GM23338 (cell line): Measurements from ENCODE around the gene CAMK1. TPM values are rescaled to one million over a fixed set of nuclear protein-coding genes. Genes with fewer than 3 reads are reported as not detected.

Experiments
- ATAC-seq: fragments of 200-7000 bp; cut with Tn5 transposase; 3 replicates; pipeline ENCODE4 v1.9.1; 2020
- DNase-seq: peaks from one replicate; pipeline ENCODE4 v3.0.0-alpha.2; 2015; ENCODE audit warnings: low spot score
- H2AFZ ChIP-seq: fragments of 200-600 bp; sonication (generic); 2 replicates; pipeline ENCODE4 v1.8.0; 2016; ENCODE audit warnings: antibody characterized with exemption, mild to moderate bottlenecking, moderate library complexity
- H3F3A ChIP-seq: fragments of 200-600 bp; sonication (generic); replicated peaks from 2 replicates; pipeline ENCODE4 v1.8.0; 2017; ENCODE audit warnings: antibody characterized with exemption, mixed run types, low read depth
- H3K27ac ChIP-seq: fragments of 200-600 bp; sonication (generic); 2 replicates; pipeline ENCODE4 v1.6.1; 2016; ENCODE audit warnings: low read depth
- H3K27me3 ChIP-seq: fragments of 200-600 bp; sonication (generic); 2 replicates; pipeline ENCODE4 v1.8.0; 2016; ENCODE audit warnings: mild to moderate bottlenecking, mixed run types, moderate library complexity; ENCODE audit not compliant: insufficient read depth
- H3K36me3 ChIP-seq: fragments of 200-600 bp; sonication (generic); 2 replicates; pipeline ENCODE4 v1.8.0; 2016; ENCODE audit warnings: mild to moderate bottlenecking; ENCODE audit not compliant: insufficient read depth
- H3K4me1 ChIP-seq: fragments of 200-600 bp; sonication (generic); 2 replicates; pipeline ENCODE4 v1.8.0; 2016; ENCODE audit warnings: mild to moderate bottlenecking, moderate library complexity; ENCODE audit not compliant: insufficient read depth
- H3K4me2 ChIP-seq: fragments of 200-600 bp; sonication (generic); 2 replicates; pipeline ENCODE4 v1.7.1; 2017; ENCODE audit warnings: mixed run types
- H3K4me3 ChIP-seq: fragments of 200-600 bp; sonication (generic); 2 replicates; pipeline ENCODE4 v1.6.1; 2016; ENCODE audit warnings: mixed run types
- H3K79me2 ChIP-seq: fragments of 200-600 bp; sonication (generic); replicated peaks from 2 replicates; pipeline ENCODE4 v1.8.0; 2017; ENCODE audit warnings: mild to moderate bottlenecking; ENCODE audit not compliant: insufficient read depth
- H3K9me2 ChIP-seq: fragments of 200-600 bp; sonication (generic); 2 replicates; pipeline ENCODE4 v1.8.0; 2017; ENCODE audit not compliant: insufficient read depth
- H4K20me1 ChIP-seq: fragments of 200-600 bp; sonication (generic); replicated peaks from 2 replicates; pipeline ENCODE4 v1.8.0; 2017; ENCODE audit warnings: mild to moderate bottlenecking; ENCODE audit not compliant: insufficient read depth
- H3K27ac Mint-ChIP-seq: 2 replicates; pipeline ENCODE4 v1.8.0; 2020; ENCODE audit warnings: inconsistent platforms, mild to moderate bottlenecking, moderate library complexity, mixed read lengths
- H3K27me3 Mint-ChIP-seq: 3 replicates; pipeline ENCODE4 v1.8.0; 2022; ENCODE audit warnings: low read depth, mild to moderate bottlenecking, moderate library complexity, mixed read lengths, inconsistent platforms; ENCODE audit not compliant: insufficient read depth, poor library complexity
- H3K36me3 Mint-ChIP-seq: 3 replicates; pipeline ENCODE4 v1.8.0; 2021; ENCODE audit warnings: low read depth, mild to moderate bottlenecking, inconsistent platforms, moderate library complexity, mixed read lengths
- H3K4me1 Mint-ChIP-seq: 3 replicates; pipeline ENCODE4 v1.8.0; 2020; ENCODE audit warnings: mild to moderate bottlenecking, inconsistent platforms, mixed read lengths
- H3K4me3 Mint-ChIP-seq: 3 replicates; pipeline ENCODE4 v1.8.0; 2021; ENCODE audit warnings: moderate library complexity, mild to moderate bottlenecking, inconsistent platforms, mixed read lengths
- H3K9me3 Mint-ChIP-seq: 3 replicates; pipeline ENCODE4 v1.8.0; 2020; ENCODE audit warnings: moderate library complexity, mild to moderate bottlenecking, inconsistent platforms, mixed read lengths
- CREB1 ChIP-seq: fragments of 250-450 bp; sonication (Bioruptor Pico); IDR thresholded peaks from 2 replicates; pipeline ENCODE4 v1.5.0; 2020; ENCODE audit warnings: low read depth, mild to moderate bottlenecking, moderate library complexity
- ETS1 ChIP-seq: IDR thresholded peaks from 2 replicates; pipeline ENCODE4 v1.6.1; 2016; ENCODE audit warnings: antibody characterized with exemption
- EZH2 ChIP-seq: fragments of 200-600 bp; sonication (generic); IDR thresholded peaks from one replicate; pipeline ENCODE4 v1.8.0; 2017; ENCODE audit warnings: antibody characterized with exemption, mild to moderate bottlenecking, low read depth; ENCODE audit not compliant: unreplicated experiment
- EZH2phosphoT487 ChIP-seq: fragments of 200-600 bp; sonication (generic); IDR thresholded peaks from one replicate; pipeline ENCODE4 v1.8.1; 2018; ENCODE audit warnings: antibody characterized with exemption; ENCODE audit not compliant: unreplicated experiment
- JUNB ChIP-seq: IDR thresholded peaks from one replicate; pipeline ENCODE4 v1.6.1; 2016; ENCODE audit warnings: antibody characterized with exemption; ENCODE audit not compliant: unreplicated experiment
- NANOG ChIP-seq: IDR thresholded peaks from 2 replicates; pipeline ENCODE4 v1.6.1; 2016; ENCODE audit warnings: antibody characterized with exemption, borderline replicate concordance
- POLR2AphosphoS5 ChIP-seq: IDR thresholded peaks from 2 replicates; pipeline ENCODE4 v1.6.1; 2016; ENCODE audit warnings: antibody characterized with exemption, low read depth
- STAT1 ChIP-seq: IDR thresholded peaks from one replicate; pipeline ENCODE4 v1.6.1; 2016; ENCODE audit warnings: antibody characterized with exemption; ENCODE audit not compliant: unreplicated experiment
- ZNF114 ChIP-seq: fragments of 250-450 bp; sonication (Bioruptor Pico); IDR thresholded peaks from 2 replicates; pipeline ENCODE4 v1.5.0; 2020; ENCODE audit warnings: mild to moderate bottlenecking, moderate library complexity
- ZNF331 ChIP-seq: fragments of 250-450 bp; sonication (Bioruptor Pico); IDR thresholded peaks from 2 replicates; pipeline ENCODE4 v1.5.0; 2020; ENCODE audit warnings: low read depth, mild to moderate bottlenecking, moderate library complexity
- polyA plus RNA-seq: library from polyadenylated mRNA; unstranded; fragments of >200 nt; fragmentation: Nextera tagmentation; extraction: Ambion mirVana; gene quantifications from 2 replicates; pipeline ENCODE4 v1.2.1, GENCODE V29; 2016
- total RNA-seq: library from RNA; depleted of rRNA; stranded (reverse); fragments of >200 nt; shearing (Covaris generic); gene quantifications from 2 replicates; pipeline ENCODE4 v1.2.3, GENCODE V29; 2014
- TF ChIP-seq, protein P1 (sequence below): fragments of 250-450 bp; sonication (Bioruptor Pico); IDR thresholded peaks from 2 replicates; pipeline ENCODE4 v1.5.0; 2020; ENCODE audit warnings: mild to moderate bottlenecking, moderate library complexity
- TF ChIP-seq, protein P2 (sequence below), 2 experiments: fragments of 200-600 bp in 1 of 2; sonication (generic) in 1 of 2; conservative IDR thresholded peaks; 2 replicates each; pipeline versions ENCODE4 v1.5.1 to v1.6.1; 2016 to 2017; ENCODE audit warnings: antibody characterized with exemption in 2 of 2, low read depth in 2 of 2, mild to moderate bottlenecking in 2 of 2, moderate library complexity in 1 of 2
- TF ChIP-seq, protein P3 (sequence below): IDR thresholded peaks from one replicate; pipeline ENCODE4 v1.6.1; 2018; ENCODE audit warnings: antibody characterized with exemption; ENCODE audit not compliant: unreplicated experiment

The CAMK1 gene
- total and polyA plus RNA-seq, 2 experiments from 2014 or later = 4.4 TPM

- Mint-ChIP-seq H3K27me3 (peaks cover 9% of the 10 kb centered on the region), H3K4me1 (no peaks in the 10 kb centered on the region), H3K9me3 (no peaks in the 10 kb centered on the region), H3K27ac (no peak overlapping the region), H3K4me3 (no peak overlapping the region), H3K36me3 (peaks cover 95% of the 10 kb centered on the region)
- Histone ChIP-seq H3K4me2 (no peak overlapping the region), H3K79me2 (no peaks in the 10 kb centered on the region), H3K4me3 (no peak overlapping the region), H4K20me1 (peaks cover 9% of the 10 kb centered on the region), H3K9me2 (no peaks in the 10 kb centered on the region; the same call in 1 of the 2 replicates), H3K36me3 (peaks cover 45% of the 10 kb centered on the region), H3F3A (peaks cover 8% of the 10 kb centered on the region), H3K27me3 (no peaks in the 10 kb centered on the region), H2AFZ (no peak overlapping the region), H3K4me1 (no peaks in the 10 kb centered on the region), H3K27ac (no peak overlapping the region)
- DNase-seq (no peak), ATAC-seq (no peak)
- TF ChIP-seq, protein P1, sequence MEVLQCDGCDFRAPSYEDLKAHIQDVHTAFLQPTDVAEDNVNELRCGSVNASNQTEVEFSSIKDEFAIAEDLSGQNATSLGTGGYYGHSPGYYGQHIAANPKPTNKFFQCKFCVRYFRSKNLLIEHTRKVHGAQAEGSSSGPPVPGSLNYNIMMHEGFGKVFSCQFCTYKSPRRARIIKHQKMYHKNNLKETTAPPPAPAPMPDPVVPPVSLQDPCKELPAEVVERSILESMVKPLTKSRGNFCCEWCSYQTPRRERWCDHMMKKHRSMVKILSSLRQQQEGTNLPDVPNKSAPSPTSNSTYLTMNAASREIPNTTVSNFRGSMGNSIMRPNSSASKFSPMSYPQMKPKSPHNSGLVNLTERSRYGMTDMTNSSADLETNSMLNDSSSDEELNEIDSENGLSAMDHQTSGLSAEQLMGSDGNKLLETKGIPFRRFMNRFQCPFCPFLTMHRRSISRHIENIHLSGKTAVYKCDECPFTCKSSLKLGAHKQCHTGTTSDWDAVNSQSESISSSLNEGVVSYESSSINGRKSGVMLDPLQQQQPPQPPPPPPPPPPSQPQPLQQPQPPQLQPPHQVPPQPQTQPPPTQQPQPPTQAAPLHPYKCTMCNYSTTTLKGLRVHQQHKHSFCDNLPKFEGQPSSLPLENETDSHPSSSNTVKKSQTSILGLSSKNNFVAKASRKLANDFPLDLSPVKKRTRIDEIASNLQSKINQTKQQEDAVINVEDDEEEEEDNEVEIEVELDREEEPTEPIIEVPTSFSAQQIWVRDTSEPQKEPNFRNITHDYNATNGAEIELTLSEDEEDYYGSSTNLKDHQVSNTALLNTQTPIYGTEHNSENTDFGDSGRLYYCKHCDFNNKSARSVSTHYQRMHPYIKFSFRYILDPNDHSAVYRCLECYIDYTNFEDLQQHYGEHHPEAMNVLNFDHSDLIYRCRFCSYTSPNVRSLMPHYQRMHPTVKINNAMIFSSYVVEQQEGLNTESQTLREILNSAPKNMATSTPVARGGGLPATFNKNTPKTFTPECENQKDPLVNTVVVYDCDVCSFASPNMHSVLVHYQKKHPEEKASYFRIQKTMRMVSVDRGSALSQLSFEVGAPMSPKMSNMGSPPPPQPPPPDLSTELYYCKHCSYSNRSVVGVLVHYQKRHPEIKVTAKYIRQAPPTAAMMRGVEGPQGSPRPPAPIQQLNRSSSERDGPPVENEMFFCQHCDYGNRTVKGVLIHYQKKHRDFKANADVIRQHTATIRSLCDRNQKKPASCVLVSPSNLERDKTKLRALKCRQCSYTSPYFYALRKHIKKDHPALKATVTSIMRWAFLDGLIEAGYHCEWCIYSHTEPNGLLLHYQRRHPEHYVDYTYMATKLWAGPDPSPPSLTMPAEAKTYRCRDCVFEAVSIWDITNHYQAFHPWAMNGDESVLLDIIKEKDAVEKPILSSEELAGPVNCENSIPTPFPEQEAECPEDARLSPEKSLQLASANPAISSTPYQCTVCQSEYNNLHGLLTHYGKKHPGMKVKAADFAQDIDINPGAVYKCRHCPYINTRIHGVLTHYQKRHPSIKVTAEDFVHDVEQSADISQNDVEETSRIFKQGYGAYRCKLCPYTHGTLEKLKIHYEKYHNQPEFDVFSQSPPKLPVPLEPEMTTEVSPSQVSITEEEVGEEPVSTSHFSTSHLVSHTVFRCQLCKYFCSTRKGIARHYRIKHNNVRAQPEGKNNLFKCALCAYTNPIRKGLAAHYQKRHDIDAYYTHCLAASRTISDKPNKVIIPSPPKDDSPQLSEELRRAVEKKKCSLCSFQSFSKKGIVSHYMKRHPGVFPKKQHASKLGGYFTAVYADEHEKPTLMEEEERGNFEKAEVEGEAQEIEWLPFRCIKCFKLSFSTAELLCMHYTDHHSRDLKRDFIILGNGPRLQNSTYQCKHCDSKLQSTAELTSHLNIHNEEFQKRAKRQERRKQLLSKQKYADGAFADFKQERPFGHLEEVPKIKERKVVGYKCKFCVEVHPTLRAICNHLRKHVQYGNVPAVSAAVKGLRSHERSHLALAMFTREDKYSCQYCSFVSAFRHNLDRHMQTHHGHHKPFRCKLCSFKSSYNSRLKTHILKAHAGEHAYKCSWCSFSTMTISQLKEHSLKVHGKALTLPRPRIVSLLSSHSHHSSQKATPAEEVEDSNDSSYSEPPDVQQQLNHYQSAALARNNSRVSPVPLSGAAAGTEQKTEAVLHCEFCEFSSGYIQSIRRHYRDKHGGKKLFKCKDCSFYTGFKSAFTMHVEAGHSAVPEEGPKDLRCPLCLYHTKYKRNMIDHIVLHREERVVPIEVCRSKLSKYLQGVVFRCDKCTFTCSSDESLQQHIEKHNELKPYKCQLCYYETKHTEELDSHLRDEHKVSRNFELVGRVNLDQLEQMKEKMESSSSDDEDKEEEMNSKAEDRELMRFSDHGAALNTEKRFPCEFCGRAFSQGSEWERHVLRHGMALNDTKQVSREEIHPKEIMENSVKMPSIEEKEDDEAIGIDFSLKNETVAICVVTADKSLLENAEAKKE (CRISPR knock-in tag) = no peak
- TF ChIP-seq EZH2 (no peak), POLR2AphosphoS5 (no peak), ZNF331 (CRISPR knock-in tag) (no peak), NANOG (no peak), CREB1 (CRISPR knock-in tag) (no peak), JUNB (no peak), STAT1 (no peak), ETS1 (no peak), EZH2phosphoT487 (no peak), ZNF114 (CRISPR knock-in tag) (no peak)
- TF ChIP-seq, protein P2, sequence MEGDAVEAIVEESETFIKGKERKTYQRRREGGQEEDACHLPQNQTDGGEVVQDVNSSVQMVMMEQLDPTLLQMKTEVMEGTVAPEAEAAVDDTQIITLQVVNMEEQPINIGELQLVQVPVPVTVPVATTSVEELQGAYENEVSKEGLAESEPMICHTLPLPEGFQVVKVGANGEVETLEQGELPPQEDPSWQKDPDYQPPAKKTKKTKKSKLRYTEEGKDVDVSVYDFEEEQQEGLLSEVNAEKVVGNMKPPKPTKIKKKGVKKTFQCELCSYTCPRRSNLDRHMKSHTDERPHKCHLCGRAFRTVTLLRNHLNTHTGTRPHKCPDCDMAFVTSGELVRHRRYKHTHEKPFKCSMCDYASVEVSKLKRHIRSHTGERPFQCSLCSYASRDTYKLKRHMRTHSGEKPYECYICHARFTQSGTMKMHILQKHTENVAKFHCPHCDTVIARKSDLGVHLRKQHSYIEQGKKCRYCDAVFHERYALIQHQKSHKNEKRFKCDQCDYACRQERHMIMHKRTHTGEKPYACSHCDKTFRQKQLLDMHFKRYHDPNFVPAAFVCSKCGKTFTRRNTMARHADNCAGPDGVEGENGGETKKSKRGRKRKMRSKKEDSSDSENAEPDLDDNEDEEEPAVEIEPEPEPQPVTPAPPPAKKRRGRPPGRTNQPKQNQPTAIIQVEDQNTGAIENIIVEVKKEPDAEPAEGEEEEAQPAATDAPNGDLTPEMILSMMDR (conservative IDR thresholded peaks at IDR 0.05; ENCODE audit: low read depth in 2 of 2) = no peak
- TF ChIP-seq, protein P3, sequence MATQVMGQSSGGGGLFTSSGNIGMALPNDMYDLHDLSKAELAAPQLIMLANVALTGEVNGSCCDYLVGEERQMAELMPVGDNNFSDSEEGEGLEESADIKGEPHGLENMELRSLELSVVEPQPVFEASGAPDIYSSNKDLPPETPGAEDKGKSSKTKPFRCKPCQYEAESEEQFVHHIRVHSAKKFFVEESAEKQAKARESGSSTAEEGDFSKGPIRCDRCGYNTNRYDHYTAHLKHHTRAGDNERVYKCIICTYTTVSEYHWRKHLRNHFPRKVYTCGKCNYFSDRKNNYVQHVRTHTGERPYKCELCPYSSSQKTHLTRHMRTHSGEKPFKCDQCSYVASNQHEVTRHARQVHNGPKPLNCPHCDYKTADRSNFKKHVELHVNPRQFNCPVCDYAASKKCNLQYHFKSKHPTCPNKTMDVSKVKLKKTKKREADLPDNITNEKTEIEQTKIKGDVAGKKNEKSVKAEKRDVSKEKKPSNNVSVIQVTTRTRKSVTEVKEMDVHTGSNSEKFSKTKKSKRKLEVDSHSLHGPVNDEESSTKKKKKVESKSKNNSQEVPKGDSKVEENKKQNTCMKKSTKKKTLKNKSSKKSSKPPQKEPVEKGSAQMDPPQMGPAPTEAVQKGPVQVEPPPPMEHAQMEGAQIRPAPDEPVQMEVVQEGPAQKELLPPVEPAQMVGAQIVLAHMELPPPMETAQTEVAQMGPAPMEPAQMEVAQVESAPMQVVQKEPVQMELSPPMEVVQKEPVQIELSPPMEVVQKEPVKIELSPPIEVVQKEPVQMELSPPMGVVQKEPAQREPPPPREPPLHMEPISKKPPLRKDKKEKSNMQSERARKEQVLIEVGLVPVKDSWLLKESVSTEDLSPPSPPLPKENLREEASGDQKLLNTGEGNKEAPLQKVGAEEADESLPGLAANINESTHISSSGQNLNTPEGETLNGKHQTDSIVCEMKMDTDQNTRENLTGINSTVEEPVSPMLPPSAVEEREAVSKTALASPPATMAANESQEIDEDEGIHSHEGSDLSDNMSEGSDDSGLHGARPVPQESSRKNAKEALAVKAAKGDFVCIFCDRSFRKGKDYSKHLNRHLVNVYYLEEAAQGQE = no peak
Measured at GRCh38 chr3:9743548-9743947, 26.2 kb downstream of the CAMK1 start.
